OCI-LY3 (cell line): ENCODE data around the gene TIMM10B.

ENCODE experiments used
- EZH2phosphoT487 ChIP-seq: fragments of 200-600 bp; shearing (Covaris generic); IDR thresholded peaks from 2 replicates; pipeline ENCODE4 v1.6.1; 2018; ENCODE audit warnings: antibody characterized with exemption, mixed run types, low read depth
- TF ChIP-seq, protein P1 (sequence below): fragments of 200-600, 300-600 bp; sonication (generic); IDR thresholded peaks from 2 replicates; pipeline ENCODE4 v1.5.1; 2014; ENCODE audit warnings: antibody characterized with exemption, low read length, low read depth

DNA sequence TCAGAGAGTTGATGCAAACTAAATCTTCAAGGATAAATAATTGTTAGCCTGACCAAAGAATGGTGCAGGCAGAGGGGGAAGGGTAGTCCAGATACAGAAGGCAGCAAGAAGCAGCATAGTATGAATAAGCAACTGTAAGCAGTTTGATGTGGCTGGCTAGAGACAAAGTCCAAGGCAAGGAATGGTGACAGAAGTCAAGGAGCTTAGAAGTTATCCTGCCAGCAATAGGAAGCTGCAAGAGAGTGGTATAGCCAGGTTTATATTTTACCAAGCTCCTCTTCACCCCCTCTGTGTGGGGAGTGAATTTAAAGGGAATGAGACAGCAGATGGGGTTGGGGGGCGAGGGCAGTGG is 22.2 kb upstream of the TIMM10B start:
- TF ChIP-seq, protein P1, sequence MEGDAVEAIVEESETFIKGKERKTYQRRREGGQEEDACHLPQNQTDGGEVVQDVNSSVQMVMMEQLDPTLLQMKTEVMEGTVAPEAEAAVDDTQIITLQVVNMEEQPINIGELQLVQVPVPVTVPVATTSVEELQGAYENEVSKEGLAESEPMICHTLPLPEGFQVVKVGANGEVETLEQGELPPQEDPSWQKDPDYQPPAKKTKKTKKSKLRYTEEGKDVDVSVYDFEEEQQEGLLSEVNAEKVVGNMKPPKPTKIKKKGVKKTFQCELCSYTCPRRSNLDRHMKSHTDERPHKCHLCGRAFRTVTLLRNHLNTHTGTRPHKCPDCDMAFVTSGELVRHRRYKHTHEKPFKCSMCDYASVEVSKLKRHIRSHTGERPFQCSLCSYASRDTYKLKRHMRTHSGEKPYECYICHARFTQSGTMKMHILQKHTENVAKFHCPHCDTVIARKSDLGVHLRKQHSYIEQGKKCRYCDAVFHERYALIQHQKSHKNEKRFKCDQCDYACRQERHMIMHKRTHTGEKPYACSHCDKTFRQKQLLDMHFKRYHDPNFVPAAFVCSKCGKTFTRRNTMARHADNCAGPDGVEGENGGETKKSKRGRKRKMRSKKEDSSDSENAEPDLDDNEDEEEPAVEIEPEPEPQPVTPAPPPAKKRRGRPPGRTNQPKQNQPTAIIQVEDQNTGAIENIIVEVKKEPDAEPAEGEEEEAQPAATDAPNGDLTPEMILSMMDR: no peak
- no peak for TF ChIP-seq EZH2phosphoT487
